ENCODE data around the gene IMMP1L. TPM values are rescaled to one million over a fixed set of nuclear protein-coding genes. Genes with fewer than 3 reads are reported as not detected.

Gene IMMP1L
- total RNA-seq, 1 donor from 2014 or later = 26.5 TPM

DNA sequence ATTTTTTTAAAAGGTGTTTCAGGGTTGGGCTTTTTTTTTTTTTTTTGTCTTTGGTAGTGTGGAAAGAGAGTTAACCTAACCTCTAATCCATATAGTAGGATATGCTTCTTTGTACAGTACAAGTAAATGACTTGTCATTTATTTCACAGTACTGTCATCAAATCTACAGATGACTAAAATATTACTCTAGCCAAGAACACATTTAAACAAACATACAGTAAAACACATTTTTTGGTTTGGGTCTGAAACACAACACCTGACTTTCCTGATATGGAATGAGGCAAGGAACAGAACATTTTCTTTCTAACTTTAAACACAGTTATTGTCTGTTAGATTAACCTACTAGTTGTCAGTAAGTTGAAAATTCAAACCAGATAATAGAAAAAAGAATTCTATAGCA lies 68.1 kb downstream of the IMMP1L start:
- H3K27ac Mint-ChIP-seq (ENCODE audit: unreplicated experiment) = no peak overlapping the region
- no peak for DNase-seq (ENCODE audit: extremely low spot score, unreplicated experiment)
- no peaks in the 10 kb centered on the region for H3K27me3 Mint-ChIP-seq (ENCODE audit: unreplicated experiment)
- no peaks in the 10 kb centered on the region for H3K9me3 Mint-ChIP-seq (ENCODE audit: unreplicated experiment)
- no peak for TF ChIP-seq CTCF (IDR thresholded peaks at IDR 0.05)
- H3K36me3 Mint-ChIP-seq (ENCODE audit: unreplicated experiment) = no peaks in the 10 kb centered on the region
- no peak overlapping the region for H3K4me3 Mint-ChIP-seq (ENCODE audit: unreplicated experiment)
- peaks cover 18% of the 10 kb centered on the region for H3K4me1 Mint-ChIP-seq (ENCODE audit: unreplicated experiment)

DNA sequence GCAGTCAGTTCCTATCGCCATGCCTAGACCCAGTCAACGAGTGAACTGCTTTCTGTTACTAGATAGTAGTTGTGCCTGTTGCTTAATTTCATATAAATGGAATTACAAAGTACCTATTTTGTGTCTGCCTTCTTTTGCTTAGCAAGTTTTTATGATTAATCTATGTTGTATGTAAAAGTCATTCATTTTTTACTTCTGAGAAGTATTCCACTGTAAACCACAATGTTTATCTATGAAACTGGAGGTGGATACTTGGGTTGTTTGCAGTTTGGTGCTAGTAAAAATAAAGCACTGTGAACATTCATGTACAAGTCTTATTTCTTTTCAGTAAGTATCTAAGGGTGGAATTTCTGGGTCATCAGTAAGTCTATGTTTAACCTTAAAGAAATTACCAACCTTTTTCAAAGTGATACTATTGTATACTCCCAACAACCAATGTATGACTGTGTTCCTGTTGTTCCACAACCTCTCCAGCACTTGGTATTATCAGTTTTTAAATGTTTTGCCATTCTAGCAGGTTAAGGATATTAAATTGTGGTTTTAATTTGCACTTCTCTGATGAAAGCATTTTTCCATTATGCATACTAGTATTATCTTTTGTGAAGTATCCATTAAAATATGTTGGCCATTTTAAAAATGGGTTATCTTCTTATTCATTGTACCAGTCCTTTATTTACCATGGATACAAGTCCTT lies 71.5 kb downstream of the IMMP1L start:
- no peak for DNase-seq (ENCODE audit: extremely low spot score, unreplicated experiment)
- peaks cover 3% of the 10 kb centered on the region for H3K36me3 Mint-ChIP-seq (ENCODE audit: unreplicated experiment)
- peaks cover 18% of the 10 kb centered on the region for H3K4me1 Mint-ChIP-seq (ENCODE audit: unreplicated experiment)
- no peaks in the 10 kb centered on the region for H3K27me3 Mint-ChIP-seq (ENCODE audit: unreplicated experiment)
- H3K27ac Mint-ChIP-seq (ENCODE audit: unreplicated experiment) = no peak overlapping the region
- H3K4me3 Mint-ChIP-seq (ENCODE audit: unreplicated experiment) = no peak overlapping the region
- TF ChIP-seq CTCF (IDR thresholded peaks at IDR 0.05) = no peak
- no peaks in the 10 kb centered on the region for H3K9me3 Mint-ChIP-seq (ENCODE audit: unreplicated experiment)

DNA sequence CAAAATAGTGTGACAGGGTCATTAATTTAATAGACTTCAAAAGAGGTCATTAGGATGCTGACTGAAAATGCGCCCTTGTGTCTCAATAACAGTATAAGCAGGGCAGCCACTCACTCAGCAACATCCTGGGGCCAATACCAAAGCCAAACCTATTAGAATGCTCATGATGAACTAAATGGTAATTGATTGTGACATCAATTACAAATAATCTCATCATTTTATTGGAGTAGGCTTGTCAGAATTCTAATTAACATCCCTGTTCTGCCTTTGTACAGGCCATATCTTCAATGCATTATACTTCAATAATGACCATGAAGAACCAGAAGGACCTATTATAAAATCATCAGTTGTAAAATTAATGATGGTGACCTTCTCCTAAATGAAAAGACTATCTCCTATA lies 75.6 kb downstream of the IMMP1L start:
- Mint-ChIP-seq H3K27me3 (ENCODE audit: unreplicated experiment) (no peaks in the 10 kb centered on the region), H3K27ac (ENCODE audit: unreplicated experiment) (no peak overlapping the region), H3K4me1 (ENCODE audit: unreplicated experiment) (peaks cover 16% of the 10 kb centered on the region), H3K9me3 (ENCODE audit: unreplicated experiment) (no peaks in the 10 kb centered on the region), H3K4me3 (ENCODE audit: unreplicated experiment) (no peak overlapping the region), H3K36me3 (ENCODE audit: unreplicated experiment) (peaks cover 15% of the 10 kb centered on the region)
- no peak for DNase-seq (ENCODE audit: extremely low spot score, unreplicated experiment)
- TF ChIP-seq CTCF (IDR thresholded peaks at IDR 0.05) = no peak

DNA sequence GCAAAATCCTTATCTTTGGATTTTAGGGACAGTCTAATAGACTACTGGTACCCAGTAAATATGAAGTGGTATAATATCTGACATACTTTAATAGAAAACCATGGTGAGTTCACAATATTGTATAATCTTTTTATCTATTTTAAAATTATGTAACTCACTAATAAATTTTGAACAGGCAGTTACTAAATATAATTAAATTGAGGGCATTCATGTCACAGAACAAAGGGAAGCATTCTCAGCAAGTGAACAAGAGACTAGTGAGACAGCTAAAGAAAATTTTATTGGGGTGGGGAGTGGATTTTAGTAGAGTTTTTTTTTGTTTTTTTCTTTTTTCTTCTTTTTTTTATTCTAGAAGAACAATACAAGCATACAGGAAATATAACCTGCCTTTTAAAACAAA lies 84.8 kb downstream of the IMMP1L start:
- Mint-ChIP-seq H3K9me3 (ENCODE audit: unreplicated experiment) (no peaks in the 10 kb centered on the region), H3K27ac (ENCODE audit: unreplicated experiment) (no peak overlapping the region), H3K4me1 (ENCODE audit: unreplicated experiment) (peaks cover under 1% of the 10 kb centered on the region), H3K27me3 (ENCODE audit: unreplicated experiment) (no peaks in the 10 kb centered on the region), H3K36me3 (ENCODE audit: unreplicated experiment) (peaks cover 3% of the 10 kb centered on the region), H3K4me3 (ENCODE audit: unreplicated experiment) (no peak overlapping the region)
- TF ChIP-seq CTCF (IDR thresholded peaks at IDR 0.05) = no peak
- no peak for DNase-seq (ENCODE audit: extremely low spot score, unreplicated experiment)

- no peaks in the 10 kb centered on the region for H3K36me3 Mint-ChIP-seq (ENCODE audit: unreplicated experiment)
- TF ChIP-seq CTCF (IDR thresholded peaks at IDR 0.05) = no peak
- H3K27ac Mint-ChIP-seq (ENCODE audit: unreplicated experiment) = no peak overlapping the region
- H3K4me3 Mint-ChIP-seq (ENCODE audit: unreplicated experiment) = no peak overlapping the region
- no peaks in the 10 kb centered on the region for H3K27me3 Mint-ChIP-seq (ENCODE audit: unreplicated experiment)
- no peaks in the 10 kb centered on the region for H3K9me3 Mint-ChIP-seq (ENCODE audit: unreplicated experiment)
- peaks cover 2% of the 10 kb centered on the region for H3K4me1 Mint-ChIP-seq (ENCODE audit: unreplicated experiment)
- no peak for DNase-seq (ENCODE audit: extremely low spot score, unreplicated experiment)
Measured at GRCh38 chr11:31422703-31423102, 86.7 kb downstream of the IMMP1L start.
